Progenitor cell of endocrine pancreas (in vitro differentiated cells): ENCODE measurements around the gene TMEM92. TPM values are rescaled to one million over a fixed set of nuclear protein-coding genes. Genes with fewer than 3 reads are reported as not detected.

Experiments used
- DNase-seq: peaks from one replicate; pipeline ENCODE4 v3.0.0; 2021; ENCODE audit warnings: low spot score; ENCODE audit not compliant: unreplicated experiment
- H3K27ac Mint-ChIP-seq: 2 replicates; pipeline ENCODE4 v1.8.0; 2021; ENCODE audit warnings: mild to moderate bottlenecking, moderate library complexity, mixed read lengths
- H3K27me3 Mint-ChIP-seq: 2 replicates; pipeline ENCODE4 v1.8.0; 2021; ENCODE audit warnings: mixed read lengths
- H3K36me3 Mint-ChIP-seq: 2 replicates; pipeline ENCODE4 v1.8.0; 2022; ENCODE audit warnings: mixed read lengths; ENCODE audit not compliant: insufficient read depth
- H3K4me1 Mint-ChIP-seq: 2 replicates; pipeline ENCODE4 v1.8.0; 2021; ENCODE audit warnings: low read depth, mixed read lengths
- H3K4me3 Mint-ChIP-seq: 2 replicates; pipeline ENCODE4 v1.8.0; 2021; ENCODE audit warnings: low read depth, mild to moderate bottlenecking, moderate library complexity, mixed read lengths
- H3K9me3 Mint-ChIP-seq: 2 replicates; pipeline ENCODE4 v1.8.0; 2021; ENCODE audit warnings: low read depth, mixed read lengths
- total RNA-seq: library from RNA; stranded (reverse); gene quantifications from 2 replicates; pipeline ENCODE4 v1.2.1, GENCODE V29; 2021
- TF ChIP-seq, protein P1 (sequence below): fragments of 200-600 bp; sonication (generic); IDR thresholded peaks from one replicate; pipeline ENCODE4 v1.5.0; 2021; ENCODE audit warnings: antibody characterized with exemption, mild to moderate bottlenecking; ENCODE audit not compliant: unreplicated experiment

TMEM92 gene
- total RNA-seq, 1 donor from 2014 or later: 7.4 TPM

DNA sequence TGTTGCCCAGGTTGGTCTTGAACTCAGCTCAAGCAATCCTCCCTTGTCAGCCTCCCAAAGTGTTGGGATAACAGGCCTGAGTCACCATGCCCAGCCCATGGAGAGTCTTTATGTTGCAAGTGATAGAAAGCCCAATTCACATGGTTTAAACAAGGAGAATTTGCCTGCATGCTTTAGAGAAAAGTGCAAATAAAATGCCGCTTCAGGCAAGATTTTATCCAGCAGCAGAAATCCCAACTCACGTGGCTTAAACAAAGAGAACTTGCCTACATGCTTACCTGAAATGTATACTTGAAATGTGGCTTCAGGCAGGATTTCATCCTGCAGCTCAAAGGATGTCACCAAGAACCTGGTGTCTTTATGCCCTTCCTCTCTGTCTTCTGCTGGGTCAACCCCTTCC is 42.9 kb downstream of the TMEM92 start:
- DNase-seq: no peak
- H3K4me3 Mint-ChIP-seq: no peak overlapping the region
- H3K27ac Mint-ChIP-seq: no peak overlapping the region
- H3K27me3 Mint-ChIP-seq: peaks cover 14% of the 10 kb centered on the region
- no peaks in the 10 kb centered on the region for H3K4me1 Mint-ChIP-seq
- no peaks in the 10 kb centered on the region for H3K9me3 Mint-ChIP-seq
- H3K36me3 Mint-ChIP-seq: no peaks in the 10 kb centered on the region
- TF ChIP-seq, protein P1, sequence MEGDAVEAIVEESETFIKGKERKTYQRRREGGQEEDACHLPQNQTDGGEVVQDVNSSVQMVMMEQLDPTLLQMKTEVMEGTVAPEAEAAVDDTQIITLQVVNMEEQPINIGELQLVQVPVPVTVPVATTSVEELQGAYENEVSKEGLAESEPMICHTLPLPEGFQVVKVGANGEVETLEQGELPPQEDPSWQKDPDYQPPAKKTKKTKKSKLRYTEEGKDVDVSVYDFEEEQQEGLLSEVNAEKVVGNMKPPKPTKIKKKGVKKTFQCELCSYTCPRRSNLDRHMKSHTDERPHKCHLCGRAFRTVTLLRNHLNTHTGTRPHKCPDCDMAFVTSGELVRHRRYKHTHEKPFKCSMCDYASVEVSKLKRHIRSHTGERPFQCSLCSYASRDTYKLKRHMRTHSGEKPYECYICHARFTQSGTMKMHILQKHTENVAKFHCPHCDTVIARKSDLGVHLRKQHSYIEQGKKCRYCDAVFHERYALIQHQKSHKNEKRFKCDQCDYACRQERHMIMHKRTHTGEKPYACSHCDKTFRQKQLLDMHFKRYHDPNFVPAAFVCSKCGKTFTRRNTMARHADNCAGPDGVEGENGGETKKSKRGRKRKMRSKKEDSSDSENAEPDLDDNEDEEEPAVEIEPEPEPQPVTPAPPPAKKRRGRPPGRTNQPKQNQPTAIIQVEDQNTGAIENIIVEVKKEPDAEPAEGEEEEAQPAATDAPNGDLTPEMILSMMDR: no peak

DNA sequence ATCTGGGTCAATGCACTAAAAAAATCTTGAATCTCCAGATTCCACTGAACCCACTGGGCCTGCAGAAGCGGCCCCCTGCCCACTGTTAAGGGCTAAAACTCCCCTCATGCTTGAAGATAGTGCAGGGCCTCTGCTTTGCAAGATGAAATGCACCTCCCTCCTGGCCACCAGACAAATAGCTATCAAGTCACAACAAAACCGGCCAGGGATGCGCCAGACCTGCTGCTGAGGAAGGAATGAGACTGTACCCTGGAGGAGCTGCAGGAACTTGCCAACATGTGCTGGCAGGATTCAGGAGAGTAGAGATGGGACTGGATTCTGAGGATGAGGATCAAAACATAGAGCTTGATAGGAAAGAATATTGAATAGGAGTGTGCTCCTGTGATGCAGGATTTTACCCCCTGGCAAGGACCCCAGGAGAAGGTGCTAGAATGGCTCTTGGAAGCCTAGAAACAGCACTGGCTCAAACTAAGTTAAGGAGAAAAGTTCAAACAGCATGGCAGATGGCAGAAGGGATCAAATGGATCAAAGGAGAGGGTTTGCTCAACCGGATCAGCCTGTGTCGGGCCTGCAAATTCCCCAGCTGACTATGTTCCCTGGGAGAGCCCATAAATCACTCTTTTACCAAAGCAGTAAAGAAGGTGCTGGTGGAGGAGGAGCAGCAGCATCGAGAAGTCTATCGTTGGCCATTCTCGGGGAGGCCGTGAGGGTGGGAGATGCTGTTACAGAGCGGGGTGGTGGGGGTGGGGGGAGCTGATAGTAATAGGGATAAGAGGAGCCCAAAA is 44.4 kb downstream of the TMEM92 start:
- Mint-ChIP-seq H3K9me3 (no peaks in the 10 kb centered on the region), H3K27ac (no peak overlapping the region), H3K4me1 (no peaks in the 10 kb centered on the region), H3K27me3 (peaks cover 6% of the 10 kb centered on the region), H3K36me3 (no peaks in the 10 kb centered on the region), H3K4me3 (no peak overlapping the region)
- TF ChIP-seq, protein P1: no peak
- no peak for DNase-seq

DNA sequence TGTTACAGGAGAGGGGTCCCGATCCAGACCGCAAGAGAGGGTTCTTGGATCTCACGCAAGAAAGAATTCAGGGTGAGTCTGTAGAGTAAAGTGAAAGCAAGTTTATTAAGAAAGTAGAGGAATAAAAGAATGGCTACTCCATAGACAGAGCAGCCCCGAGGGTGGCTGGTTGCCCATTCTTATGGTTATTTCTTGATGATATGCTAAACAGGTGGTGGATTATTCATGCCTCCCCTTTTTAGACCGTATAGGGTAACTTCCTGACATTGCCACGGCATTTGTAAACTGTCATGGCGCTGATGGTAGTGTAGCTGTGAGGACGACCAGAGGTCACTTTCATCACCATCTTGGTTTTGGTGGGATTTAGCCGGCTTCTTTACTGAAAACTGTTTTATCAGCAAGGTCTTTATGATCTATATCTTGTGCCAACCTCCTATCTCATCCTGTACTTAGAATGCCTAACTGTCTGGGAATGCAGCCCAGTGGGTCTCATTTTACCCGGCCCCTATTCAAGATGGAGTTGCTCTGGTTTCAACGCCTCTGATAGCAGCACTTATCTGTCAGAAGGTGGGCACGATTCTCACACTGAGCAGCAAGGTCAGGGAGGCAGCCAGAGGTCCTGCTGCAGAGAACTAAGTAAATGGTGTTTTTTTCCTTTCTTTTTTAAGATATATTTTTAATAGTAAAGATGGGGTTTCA is 45.2 kb downstream of the TMEM92 start:
- Mint-ChIP-seq H3K9me3 (no peaks in the 10 kb centered on the region), H3K27me3 (peaks cover 6% of the 10 kb centered on the region), H3K36me3 (no peaks in the 10 kb centered on the region), H3K27ac (no peak overlapping the region), H3K4me1 (no peaks in the 10 kb centered on the region), H3K4me3 (no peak overlapping the region)
- TF ChIP-seq, protein P1: no peak
- no peak for DNase-seq

DNA sequence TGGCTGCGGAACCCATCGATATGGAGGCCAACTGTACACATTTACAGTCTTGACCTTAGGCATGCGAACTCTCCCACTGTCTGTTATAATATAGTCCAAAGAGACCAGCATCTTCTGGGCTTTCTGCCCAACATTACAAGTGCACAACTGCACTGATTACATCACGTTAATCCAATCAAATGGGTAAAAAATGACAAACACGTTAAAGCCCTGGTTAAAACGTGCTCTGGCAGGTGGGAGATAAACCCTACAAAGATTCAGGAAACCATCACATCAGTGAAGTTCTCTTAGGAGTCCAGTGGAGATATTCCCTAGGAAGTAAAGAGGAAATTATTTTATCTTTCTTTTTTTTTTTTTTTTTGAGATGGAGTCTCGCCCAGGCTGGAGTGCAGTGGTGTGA is 48.0 kb downstream of the TMEM92 start:
- Mint-ChIP-seq H3K4me3 (no peak overlapping the region), H3K36me3 (no peaks in the 10 kb centered on the region), H3K27me3 (peaks cover 10% of the 10 kb centered on the region), H3K9me3 (no peaks in the 10 kb centered on the region), H3K27ac (no peak overlapping the region), H3K4me1 (peaks cover 6% of the 10 kb centered on the region)
- TF ChIP-seq, protein P1: no peak
- DNase-seq: no peak

DNA sequence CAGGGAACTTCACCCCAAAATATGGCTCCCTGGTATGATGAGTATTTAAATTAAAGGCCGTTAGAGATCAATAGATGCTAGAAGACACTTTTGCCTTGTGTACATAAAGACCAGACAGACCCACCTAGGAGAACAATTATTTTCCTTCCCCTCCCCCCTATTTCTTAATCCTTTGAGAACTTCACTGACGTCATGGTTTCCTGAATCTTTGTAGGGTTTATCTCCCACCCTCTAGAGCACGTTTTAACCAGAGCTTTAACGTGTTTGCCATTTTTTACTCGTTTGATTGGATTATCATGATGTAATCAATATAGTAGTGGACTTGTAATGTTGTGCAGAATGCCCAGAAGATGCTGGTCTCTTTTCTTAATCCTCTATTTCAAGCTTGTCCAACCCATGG is 48.8 kb downstream of the TMEM92 start:
- H3K27me3 Mint-ChIP-seq: peaks cover 10% of the 10 kb centered on the region
- TF ChIP-seq, protein P1: no peak
- no peak for DNase-seq
- H3K9me3 Mint-ChIP-seq: no peaks in the 10 kb centered on the region
- H3K4me3 Mint-ChIP-seq: no peak overlapping the region
- H3K27ac Mint-ChIP-seq: no peak overlapping the region
- H3K4me1 Mint-ChIP-seq: peaks cover 6% of the 10 kb centered on the region
- no peaks in the 10 kb centered on the region for H3K36me3 Mint-ChIP-seq
